Transverse colon (tissue), 4 donors: ENCODE measurements around the gene GALNT12. TPM values are rescaled to one million over a fixed set of nuclear protein-coding genes. Genes with fewer than 3 reads are reported as not detected.
A peak's percentile ranks its signal among the peaks of the same experiment; 100 is the strongest.

Experiments used
- DNase-seq: peaks from one replicate; pipeline ENCODE4 v3.0.0-alpha.2; 2019
- H3K27ac ChIP-seq, 4 donors: fragments of 200-600 bp; sonication (generic); 2 replicates each; pipeline ENCODE4 v1.5.1; 2016 to 2018; ENCODE audit warnings: inconsistent platforms in 4 of 4
- H3K27me3 ChIP-seq: fragments of 200-600 bp; sonication (generic); 2 replicates; pipeline ENCODE4 v1.5.1; 2017; ENCODE audit warnings: inconsistent platforms
- H3K36me3 ChIP-seq, 4 donors: fragments of 200-600 bp; sonication (generic); 2 replicates each; pipeline ENCODE4 v1.5.1; 2017 to 2019; ENCODE audit warnings: inconsistent platforms in 4 of 4
- H3K4me1 ChIP-seq, 4 donors: fragments of 200-600 bp; sonication (generic); 2 replicates each; pipeline ENCODE4 v1.5.1; 2017 to 2020; ENCODE audit warnings: inconsistent platforms in 4 of 4
- H3K4me3 ChIP-seq, 4 donors: fragments of 200-600 bp; sonication (generic); 1 replicate in 1 of 4; 2 replicates in 3 of 4; pipeline versions ENCODE4 v1.5.1 to v1.6.1; 2017 to 2019; ENCODE audit warnings: inconsistent platforms in 4 of 4
- H3K9me3 ChIP-seq, 2 donors: fragments of 200-600 bp; sonication (generic); 2 replicates each; pipeline ENCODE4 v1.5.1; 2017 to 2019; ENCODE audit warnings: inconsistent platforms in 2 of 2
- CTCF ChIP-seq, 5 experiments: fragments of 200-600 bp in 3 of 5; fragments of 450-650 bp in 2 of 5; sonication (generic) in 3 of 5; IDR thresholded peaks; 1 replicate in 2 of 5; 2 replicates in 3 of 5; pipeline ENCODE4 v1.5.1; 2016 to 2017; ENCODE audit warnings: antibody characterized with exemption in 5 of 5, inconsistent platforms in 3 of 5, mild to moderate bottlenecking in 2 of 5, moderate library complexity in 1 of 5
- EP300 ChIP-seq: sonication (generic); formaldehyde crosslinking; IDR thresholded peaks from one replicate; pipeline ENCODE4 v1.6.1; 2017; ENCODE audit warnings: antibody characterized with exemption, low read depth
- POLR2A ChIP-seq: fragments of 450-650 bp; IDR thresholded peaks from one replicate; pipeline ENCODE4 v1.6.1; 2016; ENCODE audit warnings: antibody characterized with exemption, mild to moderate bottlenecking, moderate library complexity
- POLR2AphosphoS5 ChIP-seq, 3 donors: sonication (generic); formaldehyde crosslinking; IDR thresholded peaks; one replicate each; pipeline ENCODE4 v1.6.1; 2016; ENCODE audit warnings: antibody characterized with exemption in 3 of 3
- WGBS, 2 donors: methylation state at CpG; one replicate each; pipeline ENCODE4 v1.1.5; 2018; ENCODE audit warnings: low coverage in 1 of 2; 5-methylcytosine and 5-hydroxymethylcytosine counted together
- in situ Hi-C, 4 donors: fragments of 200-750 bp; cut with MboI; loops; one replicate each; pipeline versions ENCODE4 v1.15.0 to v1.15.1; 2017; ENCODE audit warnings: low sequenced_read_pairs in 3 of 4, low pct_ligation_motif_present in 1 of 4, low pct_unique_long_range_greater_than_20kb in 1 of 4
- intact Hi-C: fragments of 100-400 bp; cut with DNase I; formaldehyde crosslinking; loops from one replicate; pipeline ENCODE4 v1.15.1; 2023; ENCODE audit warnings: low total_unique reads
- total RNA-seq, 4 donors: library from RNA; depleted of rRNA; stranded (reverse); fragments of >200 nt; gene quantifications; one replicate each; pipeline ENCODE4 v1.1.0, GENCODE V29; 2016

GALNT12 gene
- total RNA-seq, 4 donors from 2014 or later, result 79.7 to 174 (median 120) TPM

DNA sequence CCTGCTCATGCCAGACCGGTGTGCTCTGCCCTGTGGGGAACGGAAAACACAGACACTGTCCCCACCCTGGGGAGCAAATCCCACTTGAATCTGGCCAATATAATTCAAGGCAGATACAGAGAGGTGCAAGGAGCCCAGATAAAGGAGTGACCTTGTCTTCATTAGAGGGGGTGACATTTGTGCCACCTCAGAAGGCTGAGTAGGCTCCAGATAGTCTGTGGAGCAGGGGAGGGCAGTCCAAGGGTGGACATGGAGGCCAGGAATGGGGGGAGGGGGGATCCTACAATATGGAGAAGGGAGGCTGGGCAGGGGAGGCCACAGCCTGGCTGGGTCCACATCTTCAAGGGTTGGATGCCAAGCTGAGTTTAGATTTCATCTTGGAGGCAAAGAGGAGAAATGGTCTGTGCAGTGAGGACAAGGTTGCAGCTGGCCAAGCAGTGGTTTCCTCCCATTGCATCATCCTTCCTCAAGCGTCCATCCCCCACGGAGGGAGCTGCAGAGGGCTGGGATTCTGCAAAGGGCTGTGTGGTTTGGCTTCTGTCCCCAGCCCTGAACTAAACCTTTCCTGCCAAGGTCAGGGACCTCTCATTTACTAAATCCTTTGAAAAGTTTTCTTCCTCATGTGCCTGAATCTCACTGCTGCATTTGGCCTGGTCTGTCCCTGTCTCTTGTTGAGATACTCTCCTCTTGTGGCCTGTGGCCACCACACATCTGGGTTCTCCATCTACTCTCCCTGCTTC, 60.1 kb downstream of the GALNT12 start:
- DNase-seq, result peak; percentile 54
- no peaks in the 10 kb centered on the region for H3K27me3 ChIP-seq
- TF ChIP-seq POLR2AphosphoS5 (IDR thresholded peaks at IDR 0.05) (peak in 1 of 3 donors; percentile 40), POLR2A (no peak)
- H3K27ac ChIP-seq, result peak overlapping the region; percentile 23 to 61 (median 53)
- H3K4me1 ChIP-seq, result peaks cover 0 to 21% (median 3%) of the 10 kb centered on the region in 4 donors
- H3K4me3 ChIP-seq, result no peak overlapping the region
- intact Hi-C loops (no loop called here), in situ Hi-C loops (loop anchor here in 3 of 4 donors (25.0 kb wide), 2 partner anchors 120 to 270 kb away; no protein-coding TSS in a partner anchor)
- no peaks in the 10 kb centered on the region for H3K9me3 ChIP-seq
- 38% methylated on average over 4 of the region's 4 CpGs; no CpG with 5 or more reads in 1 of the 2 donors for WGBS, 2 donors
- no peaks in the 10 kb centered on the region for H3K36me3 ChIP-seq

DNA sequence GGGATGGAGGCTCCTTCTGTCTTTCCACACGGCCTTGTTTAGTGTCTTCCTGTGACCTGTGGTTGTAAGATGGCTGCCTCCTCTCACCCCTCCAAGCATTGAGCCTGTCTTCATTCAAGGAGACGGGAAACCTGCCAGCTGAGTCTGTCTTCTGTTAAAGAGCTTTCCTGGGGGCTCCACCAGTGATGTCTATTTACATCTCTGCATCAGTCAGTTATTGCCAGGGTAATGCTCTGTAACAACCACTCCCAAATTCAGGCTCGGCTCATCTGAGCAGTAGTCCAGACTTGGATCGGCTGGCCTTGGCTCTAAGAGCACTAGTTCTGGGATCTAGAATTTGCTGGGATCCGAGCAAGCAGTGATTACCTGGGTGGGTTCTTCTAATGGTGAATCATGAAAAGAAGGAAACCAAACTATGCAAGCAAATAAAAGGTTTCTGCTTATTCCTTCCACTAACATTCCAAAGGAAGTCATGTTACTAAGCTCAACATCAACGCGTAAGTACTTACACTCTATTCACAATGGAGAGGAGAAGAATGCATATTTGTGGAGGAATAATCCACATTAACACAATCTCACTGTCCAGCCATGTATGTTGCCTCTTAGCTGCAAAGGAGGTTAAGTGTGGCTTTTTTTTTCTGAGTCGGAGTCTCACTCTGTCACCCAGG, 61.7 kb downstream of the GALNT12 start:
- Histone ChIP-seq H3K4me1 (peaks cover 0 to 21% (median 3%) of the 10 kb centered on the region in 4 donors), H3K36me3 (no peaks in the 10 kb centered on the region), H3K9me3 (no peaks in the 10 kb centered on the region), H3K27ac (no peak overlapping the region), H3K4me3 (no peak overlapping the region), H3K27me3 (no peaks in the 10 kb centered on the region)
- intact Hi-C loops, result no loop called here
- no peak for DNase-seq
- whole genome bisulfite sequencing, 2 donors, result 84 to 86% methylated on average over 6 to 8 of the region's 8 CpGs
- in situ Hi-C loops, result loop anchor here in 3 of 4 donors (25.0 kb wide), 2 partner anchors 118 to 268 kb away; no protein-coding TSS in a partner anchor
- no peak for TF ChIP-seq POLR2A

DNA sequence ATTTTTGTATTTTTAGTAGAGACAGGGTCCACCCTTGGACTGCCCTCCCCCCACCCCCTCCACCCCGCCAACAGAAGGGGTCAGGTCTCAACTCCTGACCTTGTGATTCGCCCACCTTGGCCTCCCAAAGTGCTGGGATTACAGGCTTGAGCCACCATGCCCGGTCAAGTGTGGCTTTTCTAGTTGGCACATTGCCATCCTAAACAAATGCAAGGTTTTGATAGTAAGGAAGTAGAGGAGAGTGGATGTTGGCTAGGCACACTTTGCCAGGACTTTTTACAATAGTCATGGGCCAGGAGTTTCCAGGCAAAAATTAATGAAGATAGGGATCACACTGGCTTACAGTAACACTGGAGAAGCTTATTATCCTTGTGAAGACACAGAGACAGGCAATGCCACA, 62.4 kb downstream of the GALNT12 start:
- in situ Hi-C loops (loop anchor here in 3 of 4 donors (25.0 kb wide), 2 partner anchors 117 to 267 kb away; no protein-coding TSS in a partner anchor), intact Hi-C loops (no loop called here)
- DNase-seq, result no peak
- no peaks in the 10 kb centered on the region for H3K27me3 ChIP-seq
- no peak for TF ChIP-seq EP300
- WGBS, 2 donors, result 60% methylated on average over 3 of the region's 3 CpGs; no CpG with 5 or more reads in 1 of the 2 donors
- H3K9me3 ChIP-seq, result no peaks in the 10 kb centered on the region
- H3K27ac ChIP-seq, result no peak overlapping the region
- H3K4me1 ChIP-seq, result peaks cover 0 to 16% (median 3%) of the 10 kb centered on the region in 4 donors
- H3K4me3 ChIP-seq, result no peak overlapping the region
- H3K36me3 ChIP-seq, result no peaks in the 10 kb centered on the region

DNA sequence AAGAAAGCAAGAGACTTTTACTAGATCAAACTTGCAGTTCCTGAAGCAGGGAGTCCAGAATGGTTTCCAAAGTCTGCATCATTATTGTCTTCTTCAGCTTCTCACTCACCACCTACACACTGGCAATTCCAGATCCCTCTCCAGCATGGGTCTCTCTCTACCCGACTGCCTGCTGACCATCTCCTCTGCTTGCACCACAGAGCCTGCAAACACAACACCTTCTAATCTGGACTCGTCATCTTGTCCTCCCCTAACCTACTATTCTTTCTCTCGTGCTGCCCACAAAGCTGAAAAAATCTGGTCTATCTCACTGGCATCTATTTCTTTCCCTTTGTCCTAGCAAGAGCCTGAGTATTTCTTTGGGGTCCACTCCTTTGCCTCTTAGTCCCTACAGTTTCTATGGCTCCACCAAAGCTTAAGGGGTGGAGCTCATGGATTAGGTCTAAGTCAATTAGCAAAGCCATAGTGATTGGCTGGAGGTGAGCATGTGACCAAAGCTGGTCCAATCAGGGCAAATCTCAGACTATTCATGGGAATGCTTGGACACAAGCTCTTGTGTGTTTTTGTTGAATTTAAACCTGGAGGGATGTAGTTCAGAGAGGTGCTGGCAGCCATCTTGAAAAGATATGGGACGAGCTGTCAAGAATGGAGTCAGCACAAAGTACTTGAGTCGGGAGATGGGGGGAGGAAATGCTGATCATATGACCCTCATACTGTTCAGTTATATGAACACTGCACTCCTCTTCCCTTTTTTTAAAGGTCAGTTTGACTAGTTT, 63.5 kb downstream of the GALNT12 start:
- no peaks in the 10 kb centered on the region for H3K36me3 ChIP-seq
- in situ Hi-C loops, result loop anchor here in 3 of 4 donors (25.0 kb wide), 2 partner anchors 116 to 266 kb away; no protein-coding TSS in a partner anchor
- TF ChIP-seq EP300, result no peak
- no peak for TF ChIP-seq CTCF (IDR thresholded peaks at IDR 0.05)
- no peak for TF ChIP-seq POLR2AphosphoS5 (IDR thresholded peaks at IDR 0.05)
- TF ChIP-seq POLR2A, result no peak
- 86 to 87% methylated on average over 3 to 5 of the region's 5 CpGs for WGBS, 2 donors
- no peaks in the 10 kb centered on the region for H3K9me3 ChIP-seq
- H3K27ac ChIP-seq, result no peak overlapping the region
- intact Hi-C loops, result no loop called here
- no peaks in the 10 kb centered on the region for H3K27me3 ChIP-seq
- no peak for DNase-seq
- H3K4me1 ChIP-seq, result peaks cover 0 to 14% (median 3%) of the 10 kb centered on the region in 4 donors
- no peak overlapping the region for H3K4me3 ChIP-seq

GRCh38 chr9:98871558-98872065, 64.1 kb downstream of the GALNT12 start:
- in situ Hi-C loops, result loop anchor here in 3 of 4 donors (25.0 kb wide), 2 partner anchors 116 to 266 kb away; no protein-coding TSS in a partner anchor
- intact Hi-C loops, result no loop called here
- H3K36me3 ChIP-seq, result no peaks in the 10 kb centered on the region
- no peak overlapping the region for H3K27ac ChIP-seq
- H3K9me3 ChIP-seq, result no peaks in the 10 kb centered on the region
- 80 to 93% methylated on average over 1 to 9 of the region's 9 CpGs for WGBS, 2 donors
- DNase-seq, result no peak
- H3K4me1 ChIP-seq, result peaks cover 0 to 14% (median 3%) of the 10 kb centered on the region in 4 donors
- H3K4me3 ChIP-seq, result no peak overlapping the region
- TF ChIP-seq POLR2A, result no peak
- TF ChIP-seq CTCF (IDR thresholded peaks at IDR 0.05), result no peak
- no peak for TF ChIP-seq EP300
- TF ChIP-seq POLR2AphosphoS5 (IDR thresholded peaks at IDR 0.05), result no peak
- no peaks in the 10 kb centered on the region for H3K27me3 ChIP-seq
